H9 (cell line): ENCODE measurements around the gene GPR107. TPM values are rescaled to one million over a fixed set of nuclear protein-coding genes. Genes with fewer than 3 reads are reported as not detected.

Experiments
- DNase-seq: peaks from one replicate; pipeline ENCODE4 v3.0.0-alpha.2; 2017
- H2AFZ ChIP-seq: one replicate; pipeline ENCODE4 v1.6.1; 2013; ENCODE audit warnings: mild to moderate bottlenecking, low read length, control low read depth, moderate library complexity
- H2AK5ac ChIP-seq: 2 replicates; pipeline ENCODE4 v1.6.1; 2013; ENCODE audit warnings: low read length, control low read depth, mixed read lengths; ENCODE audit not compliant: insufficient read length
- H2BK120ac ChIP-seq: one replicate; pipeline ENCODE4 v1.6.1; 2013; ENCODE audit warnings: low read depth, mild to moderate bottlenecking, low read length, control low read depth, inconsistent platforms; ENCODE audit not compliant: poor library complexity, severe bottlenecking
- H2BK12ac ChIP-seq: 2 replicates; pipeline ENCODE4 v1.6.1; 2013; ENCODE audit warnings: low read length, control low read depth, mixed read lengths, low read depth; ENCODE audit not compliant: insufficient read length
- H2BK15ac ChIP-seq: 2 replicates; pipeline ENCODE4 v1.6.1; 2013; ENCODE audit warnings: low read depth, low read length, control low read depth
- H2BK20ac ChIP-seq: one replicate; pipeline ENCODE4 v1.6.1; 2013; ENCODE audit warnings: low read depth, mild to moderate bottlenecking, low read length, control low read depth, inconsistent platforms; ENCODE audit not compliant: poor library complexity, severe bottlenecking
- H2BK5ac ChIP-seq: 2 replicates; pipeline ENCODE4 v1.6.1; 2013; ENCODE audit warnings: low read length, control low read depth, mixed read lengths; ENCODE audit not compliant: insufficient read length
- H3K14ac ChIP-seq: 2 replicates; pipeline ENCODE4 v1.6.1; 2013; ENCODE audit warnings: low read length, control low read depth; ENCODE audit not compliant: insufficient read depth
- H3K18ac ChIP-seq: 2 replicates; pipeline ENCODE4 v1.6.1; 2013; ENCODE audit warnings: low read depth, mild to moderate bottlenecking, mixed read lengths, low read length, control low read depth; ENCODE audit not compliant: insufficient read length
- H3K23ac ChIP-seq: 2 replicates; pipeline ENCODE4 v1.6.1; 2013; ENCODE audit warnings: low read length, control low read depth, mixed read lengths, low read depth; ENCODE audit not compliant: insufficient read length
- H3K23me2 ChIP-seq: 2 replicates; pipeline ENCODE4 v1.6.1; 2013; ENCODE audit warnings: low read depth, mild to moderate bottlenecking, mixed read lengths, low read length, control low read depth; ENCODE audit not compliant: insufficient read length, poor library complexity, severe bottlenecking
- H3K27ac ChIP-seq: 2 replicates; pipeline ENCODE4 v1.5.1; 2013; ENCODE audit warnings: low read length, control low read depth, mixed read lengths, low read depth; ENCODE audit not compliant: insufficient read length
- H3K27me3 ChIP-seq: 2 replicates; pipeline ENCODE4 v1.6.1; 2013; ENCODE audit warnings: low read length, control low read depth, inconsistent platforms; ENCODE audit not compliant: insufficient read depth
- H3K4ac ChIP-seq: 2 replicates; pipeline ENCODE4 v1.6.1; 2013; ENCODE audit warnings: low read depth, mild to moderate bottlenecking, control low read depth, inconsistent platforms, low read length, moderate library complexity
- H3K4me1 ChIP-seq: 2 replicates; pipeline ENCODE4 v1.6.1; 2013; ENCODE audit warnings: low read length, control low read depth, inconsistent platforms; ENCODE audit not compliant: insufficient read depth
- H3K4me2 ChIP-seq: 2 replicates; pipeline ENCODE4 v1.6.1; 2013; ENCODE audit warnings: low read length, control low read depth, mixed read lengths; ENCODE audit not compliant: insufficient read length, insufficient read depth
- H3K56ac ChIP-seq: 2 replicates; pipeline ENCODE4 v1.6.1; 2013; ENCODE audit warnings: low read depth, mild to moderate bottlenecking, mixed read lengths, low read length, control low read depth; ENCODE audit not compliant: insufficient read length
- H3K79me1 ChIP-seq: 2 replicates; pipeline ENCODE4 v1.6.1; 2013; ENCODE audit warnings: low read depth, mild to moderate bottlenecking, moderate library complexity, low read length, control low read depth, inconsistent platforms; ENCODE audit not compliant: insufficient read depth, poor library complexity, severe bottlenecking
- H3K79me2 ChIP-seq: 2 replicates; pipeline ENCODE4 v1.6.1; 2013; ENCODE audit warnings: low read length, control low read depth, inconsistent platforms; ENCODE audit not compliant: insufficient read depth
- H3K9ac ChIP-seq: 2 replicates; pipeline ENCODE4 v1.6.1; 2013; ENCODE audit warnings: low read length, control low read depth, mixed read lengths; ENCODE audit not compliant: insufficient read length; ENCODE audit errors: extremely low read depth
- H3K9me3 ChIP-seq: one replicate; pipeline ENCODE4 v1.6.1; 2013; ENCODE audit warnings: low read depth, low read length, inconsistent platforms; ENCODE audit not compliant: control insufficient read depth
- H3T11ph ChIP-seq: one replicate; pipeline ENCODE4 v1.6.1; 2013; ENCODE audit warnings: mild to moderate bottlenecking, low read length, control low read depth, inconsistent platforms
- H4K20me1 ChIP-seq: one replicate; pipeline ENCODE4 v1.6.1; 2013; ENCODE audit not compliant: control insufficient read depth, insufficient read length, insufficient read depth
- H4K5ac ChIP-seq: 2 replicates; pipeline ENCODE4 v1.6.1; 2013; ENCODE audit warnings: low read depth, mild to moderate bottlenecking, mixed read lengths, low read length, control low read depth; ENCODE audit not compliant: insufficient read length
- H4K8ac ChIP-seq: replicated peaks from 2 replicates; pipeline ENCODE4 v1.6.1; 2013; ENCODE audit warnings: low read length, control low read depth, mixed read lengths, low read depth; ENCODE audit not compliant: insufficient read length
- H4K91ac ChIP-seq: 2 replicates; pipeline ENCODE4 v1.6.1; 2013; ENCODE audit warnings: low read depth, mild to moderate bottlenecking, moderate library complexity, mixed read lengths, low read length, control low read depth; ENCODE audit not compliant: insufficient read length
- H3K27ac Mint-ChIP-seq, 3 experiments: 2 replicates in 2 of 3; 3 replicates in 1 of 3; pipeline ENCODE4 v1.8.0; 2020 to 2021; ENCODE audit warnings: mixed read lengths in 3 of 3, mild to moderate bottlenecking in 1 of 3, moderate library complexity in 1 of 3
- H3K27me3 Mint-ChIP-seq: 2 replicates; pipeline ENCODE4 v1.8.0; 2021; ENCODE audit warnings: low read depth, mild to moderate bottlenecking, moderate library complexity, mixed read lengths
- H3K36me3 Mint-ChIP-seq, 3 experiments: 2 replicates in 2 of 3; 3 replicates in 1 of 3; pipeline ENCODE4 v1.8.0; 2020 to 2021; ENCODE audit warnings: low read depth in 3 of 3, mixed read lengths in 3 of 3; ENCODE audit not compliant: insufficient read depth in 1 of 3
- H3K4me1 Mint-ChIP-seq, 2 experiments: 2 replicates each; pipeline ENCODE4 v1.8.0; 2020; ENCODE audit warnings: mixed read lengths in 2 of 2
- H3K4me3 Mint-ChIP-seq, 2 experiments: 2 replicates in 1 of 2; 3 replicates in 1 of 2; pipeline ENCODE4 v1.8.0; 2020 to 2021; ENCODE audit warnings: mild to moderate bottlenecking in 2 of 2, mixed read lengths in 2 of 2, moderate library complexity in 1 of 2
- H3K9me3 Mint-ChIP-seq, 2 experiments: 2 replicates in 1 of 2; 3 replicates in 1 of 2; pipeline ENCODE4 v1.8.0; 2020; ENCODE audit warnings: mild to moderate bottlenecking in 2 of 2, mixed read lengths in 2 of 2, moderate library complexity in 1 of 2
- WGBS: extraction: QIAGEN DNeasy Blood & Tissue Kit; methylation state at CpG from one replicate; pipeline ENCODE4 v1.1.7; 2013; ENCODE audit warnings: missing lambda C conversion rate, low lambda C conversion rate, mixed read lengths; ENCODE audit not compliant: insufficient read length; ENCODE audit errors: extremely low coverage; 5-methylcytosine and 5-hydroxymethylcytosine counted together
- total RNA-seq: library from RNA; stranded (reverse); gene quantifications from 2 replicates; pipeline ENCODE4 v1.2.1, GENCODE V29; 2021
- TF ChIP-seq, protein P1 (sequence below): fragments of 200-600 bp; sonication (generic); conservative IDR thresholded peaks from 3 replicates; pipeline ENCODE4 v1.8.0; 2021; ENCODE audit warnings: antibody characterized with exemption, mild to moderate bottlenecking

The GPR107 gene
- total RNA-seq, 1 experiment from 2014 or later = 38.0 TPM

DNA sequence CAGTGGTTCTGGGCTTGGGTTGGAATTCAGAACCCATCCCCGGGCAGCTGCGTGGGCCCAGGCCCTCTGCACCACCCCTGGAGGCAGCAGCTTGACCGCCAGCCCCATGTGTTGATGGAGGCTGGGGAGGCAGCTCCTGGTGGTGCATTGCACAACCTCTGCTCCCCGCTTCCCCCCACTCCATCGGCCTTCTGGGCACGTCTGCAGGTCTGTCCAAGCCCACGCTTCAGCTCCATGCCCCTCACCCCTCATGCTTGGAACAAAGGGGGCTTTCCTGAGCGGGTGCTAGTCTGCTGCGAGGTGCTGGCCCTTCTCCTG is 119.9 kb downstream of the GPR107 start:
- H3K9me3 ChIP-seq = no peaks in the 10 kb centered on the region
- no peaks in the 10 kb centered on the region for H3K4me1 ChIP-seq
- H3K23ac ChIP-seq = no peak overlapping the region
- peaks cover 22% of the 10 kb centered on the region for H3K27me3 Mint-ChIP-seq
- H3K9ac ChIP-seq = no peak overlapping the region
- H4K5ac ChIP-seq = no peak overlapping the region
- no peak overlapping the region for H2BK15ac ChIP-seq
- H2BK120ac ChIP-seq = no peak overlapping the region
- no CpG with 5 or more reads among the region's 9 CpGs for WGBS
- no peaks in the 10 kb centered on the region for H3K27me3 ChIP-seq
- H3K36me3 Mint-ChIP-seq = no peaks in the 10 kb centered on the region; a peak in 1 of 7 replicates
- H3T11ph ChIP-seq = no peak overlapping the region
- no peaks in the 10 kb centered on the region for H3K79me1 ChIP-seq
- H3K4me3 Mint-ChIP-seq = peak overlapping the region; percentile 81 to 90
- no peaks in the 10 kb centered on the region for H4K20me1 ChIP-seq
- no peak overlapping the region for H2AFZ ChIP-seq
- no peak overlapping the region for H2BK12ac ChIP-seq
- H4K8ac ChIP-seq = no peak overlapping the region
- peak overlapping the region; percentile 49 for H3K4me2 ChIP-seq
- peaks cover 2% of the 10 kb centered on the region; the same call in 1 of the 2 replicates for H3K79me2 ChIP-seq
- TF ChIP-seq, protein P1, sequence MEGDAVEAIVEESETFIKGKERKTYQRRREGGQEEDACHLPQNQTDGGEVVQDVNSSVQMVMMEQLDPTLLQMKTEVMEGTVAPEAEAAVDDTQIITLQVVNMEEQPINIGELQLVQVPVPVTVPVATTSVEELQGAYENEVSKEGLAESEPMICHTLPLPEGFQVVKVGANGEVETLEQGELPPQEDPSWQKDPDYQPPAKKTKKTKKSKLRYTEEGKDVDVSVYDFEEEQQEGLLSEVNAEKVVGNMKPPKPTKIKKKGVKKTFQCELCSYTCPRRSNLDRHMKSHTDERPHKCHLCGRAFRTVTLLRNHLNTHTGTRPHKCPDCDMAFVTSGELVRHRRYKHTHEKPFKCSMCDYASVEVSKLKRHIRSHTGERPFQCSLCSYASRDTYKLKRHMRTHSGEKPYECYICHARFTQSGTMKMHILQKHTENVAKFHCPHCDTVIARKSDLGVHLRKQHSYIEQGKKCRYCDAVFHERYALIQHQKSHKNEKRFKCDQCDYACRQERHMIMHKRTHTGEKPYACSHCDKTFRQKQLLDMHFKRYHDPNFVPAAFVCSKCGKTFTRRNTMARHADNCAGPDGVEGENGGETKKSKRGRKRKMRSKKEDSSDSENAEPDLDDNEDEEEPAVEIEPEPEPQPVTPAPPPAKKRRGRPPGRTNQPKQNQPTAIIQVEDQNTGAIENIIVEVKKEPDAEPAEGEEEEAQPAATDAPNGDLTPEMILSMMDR = no peak
- H3K23me2 ChIP-seq = peaks cover 12% of the 10 kb centered on the region
- H3K4me1 Mint-ChIP-seq = peaks cover 10 to 40% of the 10 kb centered on the region in 2 experiments
- no peak overlapping the region for H3K18ac ChIP-seq
- no peak overlapping the region for H2BK20ac ChIP-seq
- H3K4ac ChIP-seq = no peak overlapping the region
- no peak overlapping the region for H4K91ac ChIP-seq
- DNase-seq = no peak
- no peak overlapping the region for H3K27ac ChIP-seq
- H3K9me3 Mint-ChIP-seq = no peaks in the 10 kb centered on the region; a peak in 1 of 5 replicates
- no peak overlapping the region for H3K56ac ChIP-seq
- H3K27ac Mint-ChIP-seq = no peak overlapping the region
- no peak overlapping the region for H2AK5ac ChIP-seq
- H3K14ac ChIP-seq = peak overlapping the region; percentile 13; the same call in 1 of the 2 replicates
- no peak overlapping the region for H2BK5ac ChIP-seq
